ENCODE results near the gene SAMD9. TPM values are rescaled to one million over a fixed set of nuclear protein-coding genes. Genes with fewer than 3 reads are reported as not detected.

Gene SAMD9
- total RNA-seq = 11.8 and 17.5 TPM in 2 replicates

GRCh38 chr7:93117852-93118530 lies at the start of gene SAMD9:
Gene SAMD9, minus strand, starts transcription at chr7:93117979. Its CDS starts 11,882 bp downstream, at chr7:93106097.

GRCh38 chr7:93148144-93148543 lies 30.4 kb upstream of the SAMD9 start, which contains the start of gene SAMD9L:
Gene SAMD9L, minus strand, starts transcription at chr7:93148385. Its CDS starts 12,414 bp downstream, at chr7:93135971.

Other genes with a start within 250 kb of the SAMD9 start
- gene SAMD9L, start 30.4 kb upstream of the SAMD9 start, total RNA-seq = 14.1 and 25.1 TPM in 2 replicates
- 0.07 TPM in 1 of 2 replicates, not detected in the other for gene HEPACAM2, start 108.5 kb upstream of the SAMD9 start, total RNA-seq
- gene VPS50, start 114.4 kb upstream of the SAMD9 start, total RNA-seq = 28.0 and 30.9 TPM in 2 replicates